SKM-1 treated with dmso at 0.1 percent for 144 hours (cell line): ENCODE data around the gene SLC35A1.
A peak's percentile ranks its signal among the peaks of the same experiment; 100 is the strongest.
"Not testable (repeated sequence)": the region's sequence is repeated elsewhere in the genome, so short reads cannot be mapped to it uniquely, and the experiment has no call there.

Experiments used
- DNase-seq: peaks from one replicate; lab custom pipeline; 2025; ENCODE audit not compliant: unreplicated experiment; lab: John Stamatoyannopoulos, UW

Gene SLC35A1

GRCh38 chr6:87472525-87473418 lies at the start of gene SLC35A1:
TSS of gene SLC35A1 (plus strand) at chr6:87472974. CDS start at chr6:87473004, 30 bp downstream.
- peak; percentile 64 for DNase-seq

GRCh38 chr6:87426789-87427188 lies 46.0 kb upstream of the SLC35A1 start:
- no peak for DNase-seq

GRCh38 chr6:87430499-87430898 lies 42.3 kb upstream of the SLC35A1 start:
- DNase-seq = no peak

GRCh38 chr6:87431263-87431662 lies 41.5 kb upstream of the SLC35A1 start:
- DNase-seq = no peak

- DNase-seq = peak; percentile 7
Observed at GRCh38 chr6:87436435-87436834, 36.3 kb upstream of the SLC35A1 start.

- no peak for DNase-seq
Observed at GRCh38 chr6:87441711-87442110, 31.1 kb upstream of the SLC35A1 start.

- DNase-seq = no peak
Observed at GRCh38 chr6:87444362-87444761, 28.4 kb upstream of the SLC35A1 start.

GRCh38 chr6:87465051-87465450 lies 7.7 kb upstream of the SLC35A1 start:
- no peak for DNase-seq

- peak; percentile 21 for DNase-seq
Observed at GRCh38 chr6:87473419-87473903, 687 bp downstream of the SLC35A1 start.

- peak; percentile 31 for DNase-seq
Observed at GRCh38 chr6:87481931-87482330, 9.2 kb downstream of the SLC35A1 start.

- DNase-seq = peak; percentile 61
Observed at GRCh38 chr6:87482366-87482765, 9.6 kb downstream of the SLC35A1 start.

- peak; percentile 53 for DNase-seq
Observed at GRCh38 chr6:87483929-87484328, 11.2 kb downstream of the SLC35A1 start.

- no peak for DNase-seq
Observed at GRCh38 chr6:87484491-87484890, 11.7 kb downstream of the SLC35A1 start.

- DNase-seq = no peak
Observed at GRCh38 chr6:87487555-87487954, 14.8 kb downstream of the SLC35A1 start.

- not testable (repeated sequence) for DNase-seq
Observed at GRCh38 chr6:87489326-87489725, 16.6 kb downstream of the SLC35A1 start.

- DNase-seq = no peak
Observed at GRCh38 chr6:87494761-87495422, 22.1 kb downstream of the SLC35A1 start.

- no peak for DNase-seq
Observed at GRCh38 chr6:87498048-87498447, 25.3 kb downstream of the SLC35A1 start.

GRCh38 chr6:87501809-87502572 lies 29.2 kb downstream of the SLC35A1 start:
- DNase-seq = no peak

GRCh38 chr6:87504441-87504840 lies 31.7 kb downstream of the SLC35A1 start:
- DNase-seq = no peak

- DNase-seq = no peak
Observed at GRCh38 chr6:87514831-87515230, 42.1 kb downstream of the SLC35A1 start.

GRCh38 chr6:87518453-87518852 lies 45.7 kb downstream of the SLC35A1 start:
- no peak for DNase-seq
